SU-DHL-6 (cell line): ENCODE measurements around the gene SLC39A5.

Source experiments
- CTCF ChIP-seq: fragments of 200-600 bp; sonication (generic); IDR thresholded peaks from one replicate; pipeline ENCODE4 v1.5.1; 2017; ENCODE audit warnings: antibody characterized with exemption, mild to moderate bottlenecking, low read length, moderate library complexity; ENCODE audit not compliant: insufficient read depth, poor library complexity, severe bottlenecking
- EZH2phosphoT487 ChIP-seq: fragments of 200-600 bp; sonication (generic), shearing (Covaris generic); conservative IDR thresholded peaks from 2 replicates; pipeline ENCODE4 v1.6.1; 2018; ENCODE audit warnings: mild to moderate bottlenecking, antibody characterized with exemption, low read length, moderate library complexity, mixed read lengths

- TF ChIP-seq CTCF: no peak
- TF ChIP-seq EZH2phosphoT487: no peak
Observed at GRCh38 chr12:56242986-56243385, 13.1 kb downstream of the SLC39A5 start.
